ENCODE data around the gene ACSM2B. TPM values are rescaled to one million over a fixed set of nuclear protein-coding genes. Genes with fewer than 3 reads are reported as not detected.

Gene ACSM2B
- polyA plus RNA-seq, 1 donor from 2014 or later = not detected

- TF ChIP-seq EP300 (conservative IDR thresholded peaks at IDR 0.05; ENCODE audit: poor library complexity, severe bottlenecking) (no peak), SMC3 (conservative IDR thresholded peaks at IDR 0.05; ENCODE audit: poor library complexity) (no peak), RAD21 (conservative IDR thresholded peaks at IDR 0.05) (no peak), MXI1 (conservative IDR thresholded peaks at IDR 0.05; ENCODE audit: poor library complexity, severe bottlenecking) (no peak), CTCF (IDR thresholded peaks at IDR 0.05; ENCODE audit: poor library complexity, severe bottlenecking) (no peak), POLR2AphosphoS5 (IDR thresholded peaks at IDR 0.05) (no peak)
- Histone ChIP-seq H3K27ac (ENCODE audit: low read length) (no peak overlapping the region), H4K20me1 (ENCODE audit: insufficient read depth) (no peaks in the 10 kb centered on the region), H3K27me3 (ENCODE audit: insufficient read depth, low read depth, low read length) (no peaks in the 10 kb centered on the region), H3K79me2 (replicated peaks; ENCODE audit: insufficient read depth, low read length) (no peaks in the 10 kb centered on the region), H2AFZ (ENCODE audit: low read depth, low read length) (no peak overlapping the region), H3K9me3 (ENCODE audit: low read length) (no peaks in the 10 kb centered on the region), H3K4me3 (ENCODE audit: low read length) (no peak overlapping the region), H3K9me2 (ENCODE audit: insufficient read depth, low read length) (no peaks in the 10 kb centered on the region), H3K9ac (ENCODE audit: low read length) (no peak overlapping the region), H3K36me3 (ENCODE audit: insufficient read depth, low read length) (no peaks in the 10 kb centered on the region), H3F3A (ENCODE audit: insufficient read depth, low read length, poor library complexity, severe bottlenecking) (no peaks in the 10 kb centered on the region), H3K4me2 (ENCODE audit: low read length) (no peak overlapping the region)
Measured at GRCh38 chr16:20620770-20621169, 44.6 kb upstream of the ACSM2B start.

- H3K9me2 ChIP-seq (ENCODE audit: insufficient read depth, low read length) = no peaks in the 10 kb centered on the region
- no peaks in the 10 kb centered on the region for H4K20me1 ChIP-seq (ENCODE audit: insufficient read depth)
- no peaks in the 10 kb centered on the region for H3K9me3 ChIP-seq (ENCODE audit: low read length)
- H3K27ac ChIP-seq (ENCODE audit: low read length) = no peak overlapping the region
- no peak for TF ChIP-seq CTCF (IDR thresholded peaks at IDR 0.05; ENCODE audit: poor library complexity, severe bottlenecking)
- TF ChIP-seq EP300 (conservative IDR thresholded peaks at IDR 0.05; ENCODE audit: poor library complexity, severe bottlenecking) = no peak
- no peak for TF ChIP-seq SMC3 (conservative IDR thresholded peaks at IDR 0.05; ENCODE audit: poor library complexity)
- TF ChIP-seq POLR2AphosphoS5 (IDR thresholded peaks at IDR 0.05) = no peak
- no peak for TF ChIP-seq EZH2 (IDR thresholded peaks at IDR 0.05; ENCODE audit: borderline replicate concordance, insufficient read depth, low read length, poor library complexity, severe bottlenecking)
- no peak for TF ChIP-seq TAF1 (IDR thresholded peaks at IDR 0.05; ENCODE audit: low read depth)
- TF ChIP-seq REST (IDR thresholded peaks at IDR 0.05; ENCODE audit: borderline replicate concordance) = no peak
- TF ChIP-seq MXI1 (conservative IDR thresholded peaks at IDR 0.05; ENCODE audit: poor library complexity, severe bottlenecking) = no peak
- no peak for TF ChIP-seq RAD21 (conservative IDR thresholded peaks at IDR 0.05)
- H3K27me3 ChIP-seq (ENCODE audit: insufficient read depth, low read depth, low read length) = no peaks in the 10 kb centered on the region
- no peak overlapping the region for H3K4me3 ChIP-seq (ENCODE audit: low read length)
- H3K36me3 ChIP-seq (ENCODE audit: insufficient read depth, low read length) = no peaks in the 10 kb centered on the region
- H3K9ac ChIP-seq (ENCODE audit: low read length) = no peak overlapping the region
- no peaks in the 10 kb centered on the region for H3K79me2 ChIP-seq (replicated peaks; ENCODE audit: insufficient read depth, low read length)
- no peak overlapping the region for H2AFZ ChIP-seq (ENCODE audit: low read depth, low read length)
- no peaks in the 10 kb centered on the region for H3F3A ChIP-seq (ENCODE audit: insufficient read depth, low read length, poor library complexity, severe bottlenecking)
- no peak overlapping the region for H3K4me2 ChIP-seq (ENCODE audit: low read length)
Measured at GRCh38 chr16:20620003-20620402, 43.8 kb upstream of the ACSM2B start.
